Psoas muscle (tissue), 8 donors: ENCODE results near the gene USP10. TPM values are rescaled to one million over a fixed set of nuclear protein-coding genes. Genes with fewer than 3 reads are reported as not detected.

Source experiments
- ATAC-seq, 4 donors: fragments of 200-7000 bp; cut with Tn5 transposase; one replicate each; pipeline ENCODE4 v1.9.1; 2020; ENCODE audit warnings: moderate library complexity in 3 of 4, mild to moderate bottlenecking in 2 of 4
- DNase-seq, 2 donors: peaks; one replicate each; pipeline ENCODE4 v3.0.0-alpha.2; 2020
- H3K27ac ChIP-seq: fragments of 200-600 bp; one replicate; pipeline ENCODE4 v1.8.0; 2022
- H3K27me3 ChIP-seq, 3 donors: fragments of 200-600 bp in 1 of 3; one replicate each; pipeline versions ENCODE4 v1.6.1 to v1.8.0; 2013 to 2022; ENCODE audit warnings: low read length in 2 of 3, mild to moderate bottlenecking in 2 of 3, moderate library complexity in 1 of 3; ENCODE audit not compliant: insufficient read depth in 3 of 3
- H3K36me3 ChIP-seq, 2 donors: fragments of 200-600 bp in 1 of 2; one replicate each; pipeline versions ENCODE4 v1.6.1 to v1.8.0; 2013 to 2022; ENCODE audit warnings: low read depth in 1 of 2, mild to moderate bottlenecking in 1 of 2, moderate library complexity in 1 of 2; ENCODE audit not compliant: insufficient read depth in 1 of 2
- H3K4me1 ChIP-seq: fragments of 200-600 bp; one replicate; pipeline ENCODE4 v1.8.0; 2022
- H3K4me3 ChIP-seq: fragments of 200-600 bp; one replicate; pipeline ENCODE4 v1.8.0; 2022; ENCODE audit warnings: mild to moderate bottlenecking
- H3K9me3 ChIP-seq: fragments of 200-600 bp; one replicate; pipeline ENCODE4 v1.8.0; 2022
- CTCF ChIP-seq: fragments of 200-600 bp; IDR thresholded peaks from one replicate; pipeline ENCODE4 v1.8.0; 2022; ENCODE audit warnings: antibody characterized with exemption
- WGBS, 3 donors: extraction: QIAGEN DNeasy Blood & Tissue Kit; methylation state at CpG; one replicate each; pipeline versions ENCODE4 v1.1.6 to v1.1.7; 2013; 5-methylcytosine and 5-hydroxymethylcytosine counted together
- intact Hi-C, 2 donors: fragments of 100-400 bp; cut with DNase I; formaldehyde crosslinking; loops; one replicate each; pipeline versions ENCODE4 v1.11.0 to v1.14.2; 2022
- polyA plus RNA-seq, 3 donors: library from polyadenylated mRNA; stranded (reverse); fragments of 200-250 nt; gene quantifications; one replicate each; pipeline ENCODE4 v1.2.3, GENCODE V29; 2013
- total RNA-seq, 4 donors: library from RNA; stranded (reverse); fragmentation: NEBNext Ultra II Directional in 2 of 4; extraction: Animal tissue kit (Norgen Biotek cat#: 25700) in 2 of 4; gene quantifications; one replicate each; pipeline versions ENCODE4 v1.2.1 to v1.2.4, GENCODE V29; 2021 to 2023
- donor health status: healthy with polysubstance abuse.
- donor health status: DM: no; HTN: no; CAD: no; lungs with moderate emphysema.
- donor health status: Bipolar disorder and iron deficiency.
- donor health status: healthy.
- donor health status: DM: yes; HTN: yes; CAD: no.
- donor health status: DM: no; HTN: no; CAD: no.
- donor health status: DM: no; HTN: no; CAD: no.
- donor health status: DM: yes; HTN: yes; CAD: no.

USP10 gene
- total and polyA plus RNA-seq, 7 donors: 33.9 to 93.0 (median 69.2) TPM

- Histone ChIP-seq H3K27ac (no peak overlapping the region), H3K4me1 (no peaks in the 10 kb centered on the region), H3K36me3 (no peaks in the 10 kb centered on the region), H3K27me3 (peaks cover 0 to 15% (median 0%) of the 10 kb centered on the region in 3 donors), H3K4me3 (no peak overlapping the region), H3K9me3 (no peaks in the 10 kb centered on the region)
- intact Hi-C loops: no loop called here
- TF ChIP-seq CTCF: no peak
- WGBS, 3 donors: 86 to 93% (median 87%) methylated on average over 9 of the region's 9 CpGs
- ATAC-seq: no peak
- no peak for DNase-seq
Observed at GRCh38 chr16:84675423-84675822, 24.4 kb upstream of the USP10 start.

GRCh38 chr16:84675884-84676283 is 23.9 kb upstream of the USP10 start:
- intact Hi-C loops: no loop called here
- H3K27ac ChIP-seq: no peak overlapping the region
- H3K27me3 ChIP-seq: peaks cover 0 to 18% (median 0%) of the 10 kb centered on the region in 3 donors
- H3K9me3 ChIP-seq: no peaks in the 10 kb centered on the region
- ATAC-seq: no peak
- no peaks in the 10 kb centered on the region for H3K4me1 ChIP-seq
- 89 to 90% (median 89%) methylated on average over 2 of the region's 2 CpGs for WGBS, 3 donors
- TF ChIP-seq CTCF: no peak
- no peaks in the 10 kb centered on the region for H3K36me3 ChIP-seq
- no peak overlapping the region for H3K4me3 ChIP-seq
- DNase-seq: no peak

GRCh38 chr16:84677017-84677803 is 22.6 kb upstream of the USP10 start:
- H3K4me3 ChIP-seq: no peak overlapping the region
- DNase-seq (no peak), ATAC-seq (no peak)
- TF ChIP-seq CTCF: no peak
- H3K9me3 ChIP-seq: no peaks in the 10 kb centered on the region
- H3K27me3 ChIP-seq: peaks cover 0 to 18% (median 0%) of the 10 kb centered on the region in 3 donors
- intact Hi-C loops: no loop called here
- 78 to 81% (median 80%) methylated on average over 14 of the region's 14 CpGs for WGBS, 3 donors
- H3K36me3 ChIP-seq: no peaks in the 10 kb centered on the region
- no peaks in the 10 kb centered on the region for H3K4me1 ChIP-seq
- no peak overlapping the region for H3K27ac ChIP-seq

- 28 to 43% (median 36%) methylated on average over 10 of the region's 10 CpGs for WGBS, 3 donors
- intact Hi-C loops: no loop called here
- no peak for TF ChIP-seq CTCF
Observed at GRCh38 chr16:84677849-84678248, 22.0 kb upstream of the USP10 start.

More at GRCh38 chr16:84677849-84678248, 22.0 kb upstream of the USP10 start:
- Histone ChIP-seq H3K4me3 (no peak overlapping the region), H3K27ac (no peak overlapping the region), H3K36me3 (no peaks in the 10 kb centered on the region), H3K9me3 (no peaks in the 10 kb centered on the region), H3K27me3 (peaks cover 0 to 18% (median 0%) of the 10 kb centered on the region in 3 donors), H3K4me1 (no peaks in the 10 kb centered on the region)
- ATAC-seq (no peak), DNase-seq (no peak)
